HG03135 (cell line): Measurements from ENCODE around the gene IPCEF1.

ENCODE experiments used
- ATAC-seq: cut with Tn5 transposase; IDR thresholded peaks from one replicate; pipeline ENCODE4 v1.9.1; 2021; ENCODE audit warnings: mild to moderate bottlenecking, moderate library complexity; ENCODE audit not compliant: unreplicated experiment

The IPCEF1 gene, protein sequence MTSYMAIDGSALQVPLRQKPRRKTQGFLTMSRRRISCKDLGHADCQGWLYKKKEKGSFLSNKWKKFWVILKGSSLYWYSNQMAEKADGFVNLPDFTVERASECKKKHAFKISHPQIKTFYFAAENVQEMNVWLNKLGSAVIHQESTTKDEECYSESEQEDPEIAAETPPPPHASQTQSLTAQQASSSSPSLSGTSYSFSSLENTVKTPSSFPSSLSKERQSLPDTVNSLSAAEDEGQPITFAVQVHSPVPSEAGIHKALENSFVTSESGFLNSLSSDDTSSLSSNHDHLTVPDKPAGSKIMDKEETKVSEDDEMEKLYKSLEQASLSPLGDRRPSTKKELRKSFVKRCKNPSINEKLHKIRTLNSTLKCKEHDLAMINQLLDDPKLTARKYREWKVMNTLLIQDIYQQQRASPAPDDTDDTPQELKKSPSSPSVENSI

DNA sequence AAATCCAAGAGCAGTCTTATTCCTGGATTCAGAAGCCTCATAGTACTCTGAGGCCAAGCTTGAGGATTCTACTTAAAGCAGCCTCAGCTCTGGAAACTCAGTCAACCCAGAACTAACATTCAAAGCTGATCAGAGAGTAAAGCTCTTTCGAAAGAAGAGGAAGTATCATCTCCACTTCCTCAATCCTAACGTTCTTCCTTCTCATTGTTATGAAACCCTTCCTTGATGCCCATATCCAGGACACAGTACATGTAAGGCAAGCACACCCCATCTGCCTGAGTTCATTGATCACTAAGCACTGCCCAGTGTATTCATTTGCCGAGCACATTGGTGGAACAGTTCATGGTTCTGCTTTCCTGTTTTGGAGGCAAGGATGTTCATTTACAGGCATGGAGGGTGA is at the start of gene IPCEF1:
Gene IPCEF1 (minus strand): TSS at position 114 of the 400 bp plus-strand sequence. CDS start 90,856 bp downstream, outside the sequence.
- no peak for ATAC-seq

DNA sequence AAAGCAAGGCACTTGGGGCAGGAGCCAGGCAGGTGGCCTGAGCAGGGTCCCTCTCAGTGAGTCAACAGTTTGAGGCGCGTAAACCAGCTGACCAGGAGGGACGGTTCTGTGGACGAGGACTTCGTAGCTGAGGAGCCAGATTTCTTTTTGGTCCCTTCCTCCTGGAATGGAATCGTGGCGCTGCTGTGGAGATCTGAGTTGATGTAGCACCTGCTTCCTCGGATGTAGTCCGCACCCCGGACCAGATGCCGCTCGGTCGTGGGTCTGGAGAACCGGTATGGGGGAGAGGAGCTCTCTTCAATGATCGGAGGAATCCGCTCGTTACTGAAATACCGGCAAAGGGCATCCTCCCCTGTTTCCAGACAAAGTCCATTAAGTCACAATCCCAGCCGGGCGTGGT is 49.7 kb upstream of the IPCEF1 start:
- ATAC-seq: no peak

DNA sequence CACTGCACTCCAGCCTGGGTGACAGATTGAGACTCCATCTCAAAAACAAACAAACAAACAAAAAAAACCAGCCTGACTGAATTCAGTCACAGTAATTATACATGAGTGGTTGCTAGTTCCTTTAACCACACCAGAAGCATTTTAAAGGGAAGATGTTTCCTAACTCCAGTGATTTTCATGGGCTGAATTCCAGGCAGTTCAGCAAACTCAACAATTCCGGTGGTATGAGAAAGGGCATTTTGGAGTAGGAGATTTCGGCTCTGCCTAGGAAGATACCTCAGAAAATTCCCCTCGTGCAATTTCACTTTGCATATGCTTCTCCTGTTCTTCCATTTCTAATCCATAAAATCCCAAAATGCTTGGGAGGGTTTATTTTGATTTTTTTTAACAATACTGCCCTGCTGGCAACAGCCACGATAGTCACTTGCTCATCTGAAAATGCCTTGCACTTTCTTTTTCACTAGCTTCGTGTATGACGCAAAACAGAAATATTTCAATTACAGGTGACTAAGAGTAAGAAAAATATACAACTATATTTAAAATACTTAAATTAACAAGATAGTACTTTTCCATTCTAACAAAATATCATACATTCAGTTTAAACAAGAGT is 48.3 kb upstream of the IPCEF1 start:
- ATAC-seq: no peak

DNA sequence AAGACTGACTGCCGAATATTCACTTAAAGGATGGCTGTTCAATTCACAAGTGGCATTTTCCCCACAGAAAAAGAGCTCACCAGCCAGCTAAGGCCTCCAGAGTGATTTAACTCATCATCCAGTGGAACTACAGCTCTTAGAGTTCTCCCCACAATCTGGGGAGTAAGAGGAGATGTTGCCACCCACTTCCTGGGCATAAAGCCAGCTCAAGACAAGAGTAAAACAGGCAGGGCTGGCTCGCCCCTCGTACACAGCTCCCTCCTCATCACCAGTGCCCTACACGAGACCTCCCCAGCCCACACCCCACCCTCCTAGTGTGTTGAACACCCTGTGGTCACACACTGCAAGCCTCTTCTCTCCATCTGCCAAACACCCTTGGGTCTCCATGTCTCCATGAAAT is 47.2 kb upstream of the IPCEF1 start:
- ATAC-seq: no peak

DNA sequence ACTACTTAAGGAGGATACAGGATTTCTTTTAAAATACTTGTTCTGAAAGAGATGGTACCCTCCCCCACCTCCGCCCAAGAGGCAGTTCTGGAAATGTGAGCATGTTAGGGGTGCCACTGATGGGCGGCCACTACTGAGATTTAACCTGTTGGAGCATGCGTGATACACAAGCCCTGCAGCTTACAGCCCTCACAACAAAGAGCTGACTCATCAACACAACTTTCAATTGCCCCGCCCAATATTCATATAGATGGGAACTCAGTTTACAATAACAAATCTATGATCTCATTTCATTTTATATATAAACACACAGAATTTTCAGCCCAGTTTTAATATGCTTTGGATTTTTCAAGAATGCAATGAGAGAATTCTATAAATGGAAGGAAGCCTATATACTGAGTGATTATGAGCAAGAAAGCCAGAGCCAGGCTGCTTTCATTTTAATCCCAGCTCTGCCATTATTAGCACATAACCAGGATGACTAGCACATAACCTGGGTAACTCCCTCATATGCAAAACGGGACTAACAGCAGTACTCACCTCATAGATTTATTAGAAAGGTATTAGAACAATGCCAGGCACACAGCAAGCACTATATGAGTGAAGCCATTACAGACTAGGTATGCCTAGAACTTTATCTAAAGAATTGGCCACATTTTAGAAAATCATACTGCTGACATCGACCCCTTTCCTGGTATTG is 45.6 kb upstream of the IPCEF1 start:
- ATAC-seq: no peak

DNA sequence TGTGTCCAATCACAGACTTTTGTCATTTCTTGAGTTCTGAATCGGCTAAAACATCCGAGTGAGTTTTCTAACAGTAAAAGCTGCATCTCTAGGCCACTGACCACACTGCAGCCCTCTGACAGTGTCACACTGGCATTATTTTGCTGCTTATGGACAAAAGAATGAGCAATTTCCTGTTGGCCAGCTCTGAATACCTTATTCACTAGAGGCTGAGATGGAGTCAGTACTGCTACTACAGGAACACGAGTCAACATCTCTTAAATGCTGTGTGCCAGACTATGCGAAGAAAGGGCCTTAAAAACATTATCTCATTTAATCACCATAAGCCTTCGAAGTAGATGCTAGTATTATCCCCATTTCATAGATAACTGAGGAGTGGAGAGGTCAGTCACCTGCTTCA is 42.5 kb upstream of the IPCEF1 start:
- no peak for ATAC-seq

DNA sequence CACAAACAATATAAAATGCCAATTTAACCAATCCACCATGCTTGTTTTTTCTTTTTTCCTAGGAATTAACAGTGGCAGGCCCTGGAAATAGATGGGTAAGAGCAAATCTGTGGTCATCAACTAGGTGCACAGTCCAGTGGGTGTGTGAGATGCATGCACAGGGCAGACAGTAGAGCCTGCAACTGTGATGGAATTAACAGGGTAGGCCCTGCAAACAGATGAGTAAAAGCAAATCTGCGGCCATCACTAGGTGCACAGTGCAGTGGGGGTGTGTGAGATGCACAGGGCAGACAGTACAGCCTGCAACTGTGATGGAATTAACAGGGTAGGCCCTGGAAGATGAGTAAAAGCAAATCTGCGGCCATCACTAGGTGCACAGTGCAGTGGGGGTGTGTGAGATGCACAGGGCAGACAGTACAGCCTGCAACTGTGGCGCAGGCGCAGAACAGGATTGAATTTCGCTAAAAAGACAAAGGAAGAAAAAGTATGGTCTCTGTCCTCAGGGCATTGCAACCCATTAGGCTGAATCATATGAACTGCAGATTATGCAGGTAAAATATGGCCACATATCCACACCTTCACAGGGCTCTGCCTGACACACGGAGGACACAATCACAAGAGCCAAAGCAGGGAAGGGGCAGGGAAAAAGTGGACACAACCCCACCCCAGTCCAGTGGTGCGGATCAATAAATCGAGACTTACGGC is 41.0 kb upstream of the IPCEF1 start:
- no peak for ATAC-seq

DNA sequence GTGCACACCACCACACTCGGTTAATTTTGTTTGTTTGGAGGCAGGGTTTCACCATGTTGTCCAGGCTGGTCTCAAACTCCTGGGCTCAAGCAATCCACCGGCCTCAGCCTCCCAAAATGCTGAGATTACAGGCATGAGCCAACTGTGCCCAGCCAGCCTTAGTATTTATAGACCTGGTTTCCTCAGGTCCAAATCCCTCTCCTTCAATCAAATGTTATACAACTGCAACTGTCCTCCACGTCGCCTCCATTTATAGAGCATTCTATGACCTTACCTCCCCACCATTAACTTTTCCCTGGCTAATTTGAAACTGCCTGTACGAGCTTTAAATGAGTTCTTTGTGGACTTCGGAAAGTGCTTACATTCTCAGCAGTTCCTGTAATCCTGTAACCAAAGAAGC is 39.3 kb upstream of the IPCEF1 start:
- no peak for ATAC-seq

DNA sequence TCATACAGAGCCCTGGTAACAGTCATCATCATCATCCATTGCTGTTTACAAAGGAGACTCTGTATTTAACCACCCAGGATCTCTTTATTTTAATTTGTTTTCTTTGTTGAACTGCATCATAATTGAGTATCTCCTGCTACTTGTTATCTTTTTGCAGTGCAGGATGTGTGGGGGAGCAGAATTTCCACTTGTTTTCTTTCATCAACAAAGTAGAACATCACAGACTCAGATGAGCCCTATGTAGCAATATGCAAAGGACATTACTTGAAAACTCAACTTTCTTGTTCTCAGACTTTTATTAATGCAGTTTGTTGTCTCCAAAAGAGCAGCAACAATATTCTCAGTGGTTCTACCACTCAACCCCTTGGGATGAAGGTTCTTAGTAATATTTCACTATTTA is 38.7 kb upstream of the IPCEF1 start:
- no peak for ATAC-seq

DNA sequence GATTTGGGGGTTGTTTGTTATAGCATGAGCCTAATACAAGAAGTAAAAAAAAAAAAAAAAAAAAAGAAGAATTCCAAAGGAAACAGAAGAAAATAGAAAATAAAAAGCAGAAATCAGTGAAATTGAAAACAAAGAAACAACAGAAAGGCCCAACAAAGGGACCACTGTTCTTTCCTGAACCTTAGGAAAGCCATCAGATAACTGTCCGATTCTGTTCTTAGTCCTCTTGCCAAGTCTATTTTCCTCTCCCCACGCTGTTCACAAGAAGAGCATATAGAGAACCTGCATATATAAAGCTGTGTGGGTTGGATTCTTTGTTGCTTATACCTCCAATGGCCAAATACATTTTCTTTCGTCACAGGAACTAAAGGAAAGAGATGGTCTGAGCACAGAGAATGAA is 38.0 kb upstream of the IPCEF1 start:
- no peak for ATAC-seq

DNA sequence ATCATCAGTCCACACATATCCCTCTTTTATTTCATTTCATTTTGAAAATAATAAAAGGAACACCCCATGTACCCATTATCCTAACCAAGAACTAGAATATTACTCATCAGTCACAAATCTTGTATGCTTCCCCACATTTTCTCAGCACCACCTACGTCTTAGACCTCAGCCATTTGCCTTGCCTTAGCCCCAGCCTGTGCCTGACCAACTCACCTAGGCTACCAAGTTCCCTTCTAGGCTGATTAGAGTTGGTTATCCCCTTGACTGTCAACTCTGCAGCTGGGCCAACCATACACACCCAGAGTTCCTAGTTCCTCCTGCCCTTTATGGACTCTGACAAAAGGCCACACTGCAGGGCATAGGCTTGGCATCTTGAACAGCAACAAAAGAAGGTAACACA is 33.4 kb upstream of the IPCEF1 start:
- ATAC-seq: no peak

DNA sequence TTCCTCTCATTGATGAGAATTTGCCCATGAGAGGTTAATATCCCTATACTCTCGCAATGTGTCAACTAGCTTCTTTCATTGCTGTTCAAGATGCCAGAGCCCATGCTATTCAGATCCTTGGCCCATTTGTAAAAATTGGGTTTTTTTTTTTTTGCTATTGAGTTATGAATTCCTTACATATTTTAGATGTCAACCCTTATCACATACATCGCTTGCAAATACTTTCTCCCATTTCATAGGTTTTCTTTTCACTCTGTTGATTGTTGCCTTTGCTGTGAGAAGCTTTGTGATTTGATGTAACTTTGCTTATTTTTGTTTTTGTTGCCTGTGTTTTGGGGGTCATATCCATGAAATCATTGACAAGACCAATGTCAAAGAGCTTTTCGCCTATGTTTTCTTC is 32.2 kb upstream of the IPCEF1 start:
- ATAC-seq: no peak

DNA sequence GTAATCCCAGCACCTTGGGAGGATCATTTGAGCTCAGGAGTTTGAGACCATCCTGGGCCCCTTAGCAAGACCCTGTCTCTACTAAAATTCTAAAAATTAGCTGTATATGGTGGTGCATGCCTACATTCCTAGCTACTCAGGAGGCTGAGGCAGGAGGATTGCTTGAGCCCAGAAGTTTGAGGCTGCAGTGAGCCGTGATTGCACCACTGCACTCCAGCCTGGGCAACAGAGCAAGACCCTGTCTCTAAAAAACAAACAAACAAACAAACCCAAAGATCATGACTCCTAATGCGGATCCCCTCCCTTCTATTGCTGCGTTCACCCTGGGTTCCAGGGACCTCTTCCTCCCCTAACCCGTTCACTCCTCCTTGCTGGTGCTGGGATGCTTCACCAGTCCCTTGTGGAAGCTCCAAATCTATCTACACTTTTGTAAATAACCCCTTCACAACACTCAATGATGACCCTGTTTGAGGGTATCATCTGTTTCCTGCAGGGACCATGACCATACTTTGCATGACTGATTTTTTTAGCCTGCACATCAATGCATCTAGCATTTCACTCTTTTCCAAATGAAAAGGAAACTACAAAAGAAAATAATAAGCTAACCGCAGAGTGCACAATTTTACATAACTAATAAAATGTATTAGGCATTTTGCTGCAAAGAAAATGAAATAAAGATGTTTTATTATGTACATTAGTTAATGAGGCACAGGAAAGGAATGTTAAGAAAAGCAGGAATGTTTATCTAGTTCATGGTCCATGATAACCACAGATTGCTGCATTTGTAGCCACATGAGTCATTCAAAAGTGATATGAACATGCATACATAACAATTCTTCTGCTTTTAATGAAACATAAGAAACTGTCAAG is 30.5 kb upstream of the IPCEF1 start:
- no peak for ATAC-seq

DNA sequence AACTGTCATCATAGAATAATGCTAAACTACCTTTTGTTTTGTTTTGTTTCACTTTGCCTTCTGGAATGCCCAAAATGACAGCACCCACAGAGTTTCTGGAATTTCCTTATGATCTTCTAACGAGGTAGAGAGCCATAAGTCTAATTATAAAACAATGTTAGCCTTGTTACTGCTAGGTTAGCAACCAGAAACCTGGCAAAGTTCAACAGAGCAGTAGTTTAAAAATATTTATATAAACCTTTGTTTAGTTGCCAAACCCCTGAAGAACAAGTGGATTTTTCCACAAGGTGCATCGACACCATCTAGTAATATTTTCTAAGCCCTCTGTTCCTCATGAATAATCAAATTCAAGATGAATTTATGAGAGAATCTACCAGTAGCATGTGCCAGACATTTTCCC is 27.6 kb upstream of the IPCEF1 start:
- ATAC-seq: no peak

DNA sequence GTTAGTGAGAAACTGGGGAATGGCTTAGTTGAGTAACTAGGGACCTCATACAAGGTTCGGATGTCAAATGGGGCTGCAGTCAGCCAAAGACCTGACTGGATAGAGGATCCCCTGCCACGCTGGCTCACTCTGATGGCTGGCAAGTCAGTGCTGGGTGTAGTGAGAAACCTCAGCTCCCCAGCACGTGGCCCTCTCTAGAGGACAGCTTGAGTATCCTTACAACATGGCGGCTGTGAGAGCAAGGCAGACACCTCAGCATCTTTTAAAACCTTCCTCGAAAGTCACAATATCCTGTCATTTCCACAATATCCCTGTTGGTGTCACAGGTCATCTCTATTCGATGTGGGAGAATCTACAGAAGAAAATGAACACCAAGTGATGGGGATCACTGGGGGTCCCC is 26.7 kb upstream of the IPCEF1 start:
- ATAC-seq: no peak

DNA sequence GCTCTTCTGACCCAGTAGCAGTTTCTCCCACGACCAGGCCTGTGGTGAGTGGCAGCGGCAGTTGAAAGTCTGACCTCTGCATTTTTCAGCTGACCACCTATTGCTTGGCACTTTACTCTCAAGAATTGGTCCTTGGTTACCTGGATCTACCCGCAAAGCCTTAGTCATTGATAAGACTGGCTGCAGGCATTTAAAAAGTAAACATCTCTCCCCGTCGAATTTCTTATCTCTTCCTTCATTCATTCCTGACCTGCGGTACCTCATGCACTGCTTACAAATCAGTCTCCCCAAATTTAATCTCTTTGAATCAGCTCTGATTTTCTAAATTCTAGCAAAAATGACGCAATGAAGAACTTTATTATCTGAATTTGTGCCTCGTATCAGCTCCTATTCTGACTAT is 26.1 kb upstream of the IPCEF1 start:
- ATAC-seq: no peak

DNA sequence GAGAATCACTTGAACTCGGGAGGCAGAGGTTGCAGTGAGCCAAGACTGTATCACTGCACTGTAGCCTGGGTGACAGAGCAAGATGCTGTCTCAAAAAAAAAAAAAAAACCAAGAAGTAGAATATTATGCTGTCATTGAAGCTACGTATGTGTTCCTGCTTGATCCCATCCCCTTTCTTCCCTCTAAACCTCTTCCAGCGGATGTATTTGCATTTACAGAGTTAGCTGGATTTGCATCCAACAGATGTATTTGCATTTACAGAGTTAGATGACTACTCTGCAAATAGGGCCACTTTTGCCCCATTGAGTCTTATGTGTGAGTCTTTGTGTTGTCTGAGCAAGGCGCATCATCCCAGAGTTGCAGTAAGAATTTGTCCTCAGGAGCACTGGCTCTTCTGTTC is 24.9 kb upstream of the IPCEF1 start:
- no peak for ATAC-seq

DNA sequence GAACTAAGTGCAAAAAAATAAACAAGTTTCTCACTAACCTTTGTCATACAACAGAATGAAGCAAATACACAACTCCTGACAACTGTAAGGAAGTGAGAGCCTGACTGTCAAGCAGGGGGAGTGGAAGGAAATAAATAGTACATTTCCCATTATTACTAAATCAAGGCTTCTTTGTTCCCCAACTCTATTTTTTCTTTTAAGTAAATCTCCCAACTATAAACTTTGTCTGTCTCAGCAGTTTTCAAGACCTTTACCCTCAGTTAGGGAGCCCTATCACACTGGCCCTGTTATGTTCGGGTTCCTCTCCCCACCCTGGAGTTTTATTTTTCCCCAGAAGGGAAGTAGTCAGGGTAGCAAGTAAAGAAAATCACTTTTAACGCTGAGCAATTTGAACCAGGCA is 24.1 kb upstream of the IPCEF1 start:
- ATAC-seq: no peak

DNA sequence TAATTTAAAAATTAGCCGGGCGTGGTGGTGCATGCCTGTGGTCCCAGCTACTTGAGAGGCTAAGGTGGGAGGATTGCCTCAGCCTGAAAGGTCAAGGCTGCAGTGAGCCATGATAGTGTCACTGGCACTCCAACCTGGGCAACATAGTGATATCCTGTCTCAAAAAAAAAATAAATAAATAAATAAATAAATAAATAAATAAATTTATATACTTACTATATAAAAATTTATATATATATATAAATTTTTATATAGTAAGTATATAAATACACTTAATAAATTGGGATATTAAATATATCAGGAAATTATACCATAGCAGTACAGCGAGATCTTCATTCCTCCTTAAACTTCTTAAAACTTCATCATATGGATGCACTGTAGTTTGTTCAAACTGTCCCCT is 23.0 kb upstream of the IPCEF1 start:
- ATAC-seq: no peak

DNA sequence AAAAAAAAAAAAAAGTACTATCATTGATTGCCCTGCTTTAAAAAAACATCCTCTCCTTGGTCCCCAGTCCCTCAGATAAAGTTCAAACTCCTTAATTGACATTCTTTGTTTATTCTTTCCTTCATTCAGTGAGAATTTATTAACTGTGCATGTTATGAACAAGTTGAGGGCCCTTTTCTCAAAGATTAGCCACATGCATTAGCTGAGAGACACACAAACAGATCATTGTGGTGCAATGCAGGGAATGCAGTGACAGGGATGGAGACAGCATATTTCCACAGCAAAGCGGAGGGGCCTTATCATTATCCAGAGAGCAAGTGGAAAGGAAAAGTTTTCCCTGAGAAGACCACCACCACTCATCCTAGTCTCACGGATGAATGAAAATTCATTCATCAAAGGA is 21.9 kb upstream of the IPCEF1 start:
- ATAC-seq: no peak
